Activated CD4-positive, alpha-beta T cell treated with anti-CD3 and anti-CD28 coated beads for 36 hours (primary cell): Measurements from ENCODE around the gene TREX2. TPM values are rescaled to one million over a fixed set of nuclear protein-coding genes. Genes with fewer than 3 reads are reported as not detected.

Source experiments
- ATAC-seq: fragments of 200-7000 bp; cut with Tn5 transposase; one replicate; pipeline ENCODE4 v1.10.0; 2021; ENCODE audit warnings: mild to moderate bottlenecking, moderate library complexity
- CTCF ChIA-PET: fragments of 350-600 bp; sonication (Branson Sonifier 250); formaldehyde crosslinking; loops from one replicate; lab custom pipeline; 2021; ENCODE audit warnings: antibody characterized with exemption; lab: Charles Lee
- POLR2A ChIA-PET: fragments of 350-600 bp; sonication (Branson Sonifier 250); formaldehyde crosslinking; loops from one replicate; lab custom pipeline; 2021; ENCODE audit warnings: antibody characterized with exemption, inconsistent platforms; lab: Charles Lee
- DNase-seq: peaks from one replicate; pipeline ENCODE4 v3.0.0-alpha.2; 2020
- H3K27ac Mint-ChIP-seq: one replicate; pipeline ENCODE4 v1.8.0; 2021; ENCODE audit warnings: mixed read lengths
- H3K27me3 Mint-ChIP-seq: one replicate; pipeline ENCODE4 v1.8.0; 2021; ENCODE audit warnings: mixed read lengths
- H3K36me3 Mint-ChIP-seq: one replicate; pipeline ENCODE4 v1.8.0; 2021; ENCODE audit warnings: low read depth, mixed read lengths
- H3K4me1 Mint-ChIP-seq: one replicate; pipeline ENCODE4 v1.8.0; 2021; ENCODE audit warnings: mixed read lengths
- H3K4me3 Mint-ChIP-seq: one replicate; pipeline ENCODE4 v1.8.0; 2021; ENCODE audit warnings: mild to moderate bottlenecking, moderate library complexity, mixed read lengths
- H3K9me3 Mint-ChIP-seq: one replicate; pipeline ENCODE4 v1.8.0; 2021; ENCODE audit warnings: low read depth, mixed read lengths
- intact Hi-C, 2 experiments: fragments of 100-400 bp; cut with DNase I in 1 of 2; cut with micrococcal nuclease in 1 of 2; formaldehyde crosslinking; loops; one replicate each; pipeline versions ENCODE4 v1.14.2 to v1.15.1; 2022 to 2024; cut with DNase I, micrococcal nuclease
- total RNA-seq, 2 experiments: library from RNA; stranded (reverse); gene quantifications; one replicate each; pipeline ENCODE4 v1.2.3, GENCODE V29; 2021

TREX2 gene
- total RNA-seq, 2 experiments from 2014 or later, result 0.91 to 1.1 TPM

DNA sequence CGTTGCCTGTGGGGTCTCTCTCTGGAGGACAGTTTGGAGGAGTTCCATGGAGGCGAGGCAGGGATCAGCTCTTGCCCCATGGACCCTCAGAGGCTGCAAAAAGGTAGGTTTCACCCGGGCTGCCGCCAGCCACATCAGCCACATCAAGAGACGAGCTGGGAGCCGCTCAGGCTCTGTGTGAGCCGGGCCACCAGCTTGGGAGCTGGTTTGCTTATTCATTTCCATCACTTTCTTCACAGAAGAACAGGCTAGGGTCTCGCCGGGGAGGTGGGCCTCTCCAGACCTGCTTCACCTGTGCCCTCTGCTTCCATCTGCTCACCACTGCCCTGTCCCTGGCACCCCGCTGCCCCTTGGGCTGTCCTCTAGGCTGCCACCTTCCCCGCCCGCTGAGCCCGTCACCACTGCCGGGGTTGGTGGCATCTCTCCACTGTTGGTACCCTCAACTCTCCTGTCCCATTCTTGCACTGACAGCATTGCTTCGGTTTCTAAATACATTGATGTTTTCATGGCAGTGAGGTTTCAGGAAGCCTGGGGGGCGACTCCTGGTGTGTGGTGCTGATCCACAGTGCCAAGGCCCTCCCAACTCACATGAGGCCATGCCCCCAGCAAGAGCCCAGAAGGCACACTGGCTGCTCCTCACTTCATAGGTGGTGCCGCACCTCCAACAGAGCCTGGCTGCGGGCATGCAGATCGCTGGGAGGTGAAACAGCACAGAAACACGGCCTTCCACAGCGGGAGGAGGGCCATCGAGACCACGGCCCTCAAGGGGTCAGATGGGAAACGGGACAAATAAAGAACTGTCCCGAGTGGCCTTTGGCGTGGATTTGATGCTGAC, 4.5 kb upstream of the TREX2 start:
- ChIA-PET POLR2A (no interaction called here), CTCF (interaction anchor here (1.0 kb wide), 1 partner anchor 218 kb away, joined by 4 read pairs; no protein-coding TSS in a partner anchor)
- Mint-ChIP-seq H3K4me3 (no peak overlapping the region), H3K27ac (no peak overlapping the region), H3K4me1 (no peaks in the 10 kb centered on the region), H3K36me3 (peaks cover 6% of the 10 kb centered on the region), H3K9me3 (no peaks in the 10 kb centered on the region), H3K27me3 (no peaks in the 10 kb centered on the region)
- ATAC-seq, result no peak
- intact Hi-C loops, result no loop called here
- DNase-seq, result no peak

DNA sequence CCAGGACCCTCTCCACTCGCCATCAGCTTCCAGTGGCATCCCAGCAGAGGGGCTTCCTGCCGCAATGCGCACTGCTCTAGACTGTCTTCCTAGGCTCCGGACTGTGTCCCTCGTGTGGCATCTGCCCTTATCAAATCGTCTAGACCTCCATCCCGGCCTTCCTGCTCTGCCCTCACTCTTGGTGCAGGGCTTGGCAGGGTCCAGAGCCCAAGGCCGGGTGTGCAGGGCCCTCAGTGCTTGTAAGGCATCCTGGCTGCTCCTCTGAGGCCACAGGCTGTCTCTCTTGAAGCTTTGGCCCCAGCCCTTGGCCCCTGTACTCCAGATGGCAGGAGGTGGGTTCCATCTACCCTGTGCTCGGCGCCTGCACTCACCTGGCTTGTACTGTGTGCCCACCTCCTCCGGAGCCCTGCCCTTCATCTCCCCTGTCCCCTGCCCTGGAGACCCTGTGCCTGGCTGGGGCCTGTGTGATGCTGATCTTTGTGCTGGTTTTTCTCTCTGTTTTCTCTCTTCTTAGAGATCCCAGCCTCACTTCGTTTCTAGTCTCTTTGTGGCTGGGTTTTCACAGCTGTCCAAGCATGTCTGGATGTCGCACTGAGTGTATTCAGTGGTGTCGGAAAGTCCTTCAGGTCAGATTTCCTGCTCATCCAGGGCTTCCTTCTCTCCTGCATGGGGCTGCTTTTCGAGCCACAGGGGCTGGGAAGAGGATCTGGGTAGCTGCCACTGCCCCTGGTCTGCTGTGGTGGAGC, 3.7 kb upstream of the TREX2 start:
- POLR2A ChIA-PET, result no interaction called here
- intact Hi-C loops, result no loop called here

DNA sequence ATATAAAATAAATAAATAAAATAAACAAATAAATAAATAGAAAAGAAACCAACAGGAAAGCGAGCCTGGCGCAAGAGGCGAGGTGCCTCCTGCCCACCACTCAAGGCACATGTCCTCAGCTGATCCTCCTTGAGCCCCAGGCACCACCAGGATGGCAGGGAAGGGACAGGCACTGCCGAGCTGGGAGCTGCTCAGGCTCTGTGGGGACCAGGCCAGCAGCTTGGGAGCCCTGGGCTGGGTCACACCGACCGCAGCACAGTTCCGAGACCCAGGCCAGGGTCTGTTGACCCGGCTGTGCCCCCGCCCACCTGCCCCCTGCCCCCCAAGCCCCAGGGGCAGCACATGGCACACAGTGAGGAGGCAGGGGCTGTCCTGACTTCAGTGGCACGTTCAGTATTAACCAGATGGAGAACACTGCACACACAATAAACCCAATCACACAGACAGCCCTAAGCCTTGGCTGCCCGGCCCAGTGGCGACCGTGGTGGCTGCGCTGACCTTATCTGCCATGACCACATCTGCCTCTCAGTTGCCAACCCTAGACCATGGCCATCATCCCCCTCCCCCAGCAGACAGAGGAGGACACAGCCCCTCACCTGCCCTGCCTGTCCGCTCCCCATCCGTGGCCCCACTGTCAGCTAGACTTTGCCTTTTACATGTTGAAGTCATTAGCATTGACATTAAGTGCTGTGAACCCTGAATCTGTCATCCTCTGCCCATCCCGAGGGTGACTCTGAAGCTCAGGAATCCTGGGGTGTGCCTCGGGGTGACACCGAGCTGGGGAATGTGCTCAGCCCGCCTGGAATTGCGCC, 2.9 kb upstream of the TREX2 start:
- POLR2A ChIA-PET, result no interaction called here

More for the DNA sequence above, 3.7 kb upstream of the TREX2 start:
- Mint-ChIP-seq H3K27ac (no peak overlapping the region), H3K36me3 (peaks cover 2% of the 10 kb centered on the region), H3K27me3 (no peaks in the 10 kb centered on the region), H3K4me3 (no peak overlapping the region), H3K9me3 (no peaks in the 10 kb centered on the region), H3K4me1 (no peaks in the 10 kb centered on the region)
- CTCF ChIA-PET, result interaction anchor here (1.0 kb wide), 1 partner anchor 218 kb away, joined by 4 read pairs; no protein-coding TSS in a partner anchor
- DNase-seq (no peak), ATAC-seq (no peak)

DNA sequence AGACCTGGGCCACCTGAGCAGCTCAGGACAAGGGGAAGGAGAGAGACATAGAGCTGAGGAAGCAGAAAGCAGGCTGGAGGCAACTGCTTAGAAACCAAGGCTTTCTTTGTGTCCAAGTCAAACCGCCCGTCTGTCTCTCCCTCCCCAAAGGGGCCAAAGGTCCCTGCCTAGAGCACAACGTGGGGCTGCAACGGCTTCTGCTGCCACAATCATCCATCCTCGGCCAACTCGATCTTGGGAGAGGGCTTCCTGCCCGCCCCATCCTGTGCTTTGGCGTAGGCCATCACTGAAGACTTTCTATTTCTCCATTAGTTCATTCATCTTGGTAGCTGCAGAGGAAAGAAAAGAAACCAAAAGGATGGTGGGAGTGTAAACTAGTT, 1.7 kb upstream of the TREX2 start:
- no peaks in the 10 kb centered on the region for H3K4me1 Mint-ChIP-seq
- H3K4me3 Mint-ChIP-seq, result no peak overlapping the region
- no peak overlapping the region for H3K27ac Mint-ChIP-seq
- ChIA-PET POLR2A (no interaction called here), CTCF (no interaction called here)
- intact Hi-C loops, result no loop called here
- ATAC-seq (no peak), DNase-seq (no peak)
- H3K27me3 Mint-ChIP-seq, result no peaks in the 10 kb centered on the region
- no peaks in the 10 kb centered on the region for H3K9me3 Mint-ChIP-seq
- no peaks in the 10 kb centered on the region for H3K36me3 Mint-ChIP-seq

More for the DNA sequence above, 2.9 kb upstream of the TREX2 start:
- intact Hi-C loops, result no loop called here
- Mint-ChIP-seq H3K27ac (no peak overlapping the region), H3K4me3 (no peak overlapping the region), H3K4me1 (no peaks in the 10 kb centered on the region), H3K9me3 (no peaks in the 10 kb centered on the region), H3K27me3 (no peaks in the 10 kb centered on the region), H3K36me3 (peaks cover 2% of the 10 kb centered on the region)
- DNase-seq (no peak), ATAC-seq (no peak)
- CTCF ChIA-PET, result no interaction called here

DNA sequence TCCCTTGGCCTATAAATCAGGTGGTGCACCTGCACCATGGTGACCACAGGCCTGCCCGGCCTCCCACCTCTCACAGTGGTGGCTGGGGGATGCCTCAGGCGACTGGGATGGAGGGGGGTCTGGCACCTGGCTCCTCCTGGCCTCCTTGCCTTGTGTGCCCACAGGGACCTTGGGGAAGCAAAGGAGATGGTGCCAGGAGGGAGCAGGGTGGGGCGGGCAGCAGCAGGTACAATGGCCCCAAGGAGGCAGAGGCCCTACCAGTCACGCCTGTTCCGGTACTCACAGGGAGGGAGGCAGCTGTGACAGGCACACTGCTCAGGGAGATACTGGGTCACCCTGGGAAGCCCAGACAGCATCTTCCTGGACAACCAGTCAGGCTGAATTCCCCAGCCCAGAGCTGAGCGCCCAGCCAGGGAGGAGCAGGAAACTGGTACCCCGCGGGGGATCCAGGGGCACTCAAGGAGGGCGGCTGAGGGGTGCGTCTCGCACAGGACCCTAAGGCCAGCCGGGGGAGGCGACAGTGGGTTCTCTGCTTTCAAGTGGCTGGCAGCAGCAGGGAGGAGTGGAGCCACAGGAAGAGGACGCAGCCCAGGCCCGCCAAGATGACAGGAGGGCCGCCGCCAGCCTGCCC, 1.2 kb upstream of the TREX2 start:
- no peaks in the 10 kb centered on the region for H3K9me3 Mint-ChIP-seq
- ATAC-seq (no peak), DNase-seq (no peak)
- ChIA-PET POLR2A (no interaction called here), CTCF (no interaction called here)
- no peaks in the 10 kb centered on the region for H3K27me3 Mint-ChIP-seq
- intact Hi-C loops, result no loop called here
- no peak overlapping the region for H3K4me3 Mint-ChIP-seq
- H3K36me3 Mint-ChIP-seq, result no peaks in the 10 kb centered on the region
- H3K27ac Mint-ChIP-seq, result no peak overlapping the region
- H3K4me1 Mint-ChIP-seq, result no peaks in the 10 kb centered on the region

DNA sequence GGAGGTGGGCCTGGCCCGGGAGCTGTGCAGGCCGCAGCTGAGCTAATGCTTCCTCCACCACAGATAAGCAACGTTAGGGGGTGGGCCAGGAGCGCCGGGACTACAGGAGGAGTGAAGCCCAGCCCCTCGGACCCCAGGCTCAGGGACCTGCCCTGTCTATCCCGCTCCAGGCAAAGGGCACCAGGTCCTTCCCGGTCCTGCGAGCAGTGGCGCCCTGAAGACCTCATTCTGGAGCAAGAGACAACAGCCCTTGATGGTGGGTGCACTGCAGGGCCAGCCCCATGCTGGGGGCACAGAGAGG, 730 bp upstream of the TREX2 start:
- H3K27ac Mint-ChIP-seq, result no peak overlapping the region

DNA sequence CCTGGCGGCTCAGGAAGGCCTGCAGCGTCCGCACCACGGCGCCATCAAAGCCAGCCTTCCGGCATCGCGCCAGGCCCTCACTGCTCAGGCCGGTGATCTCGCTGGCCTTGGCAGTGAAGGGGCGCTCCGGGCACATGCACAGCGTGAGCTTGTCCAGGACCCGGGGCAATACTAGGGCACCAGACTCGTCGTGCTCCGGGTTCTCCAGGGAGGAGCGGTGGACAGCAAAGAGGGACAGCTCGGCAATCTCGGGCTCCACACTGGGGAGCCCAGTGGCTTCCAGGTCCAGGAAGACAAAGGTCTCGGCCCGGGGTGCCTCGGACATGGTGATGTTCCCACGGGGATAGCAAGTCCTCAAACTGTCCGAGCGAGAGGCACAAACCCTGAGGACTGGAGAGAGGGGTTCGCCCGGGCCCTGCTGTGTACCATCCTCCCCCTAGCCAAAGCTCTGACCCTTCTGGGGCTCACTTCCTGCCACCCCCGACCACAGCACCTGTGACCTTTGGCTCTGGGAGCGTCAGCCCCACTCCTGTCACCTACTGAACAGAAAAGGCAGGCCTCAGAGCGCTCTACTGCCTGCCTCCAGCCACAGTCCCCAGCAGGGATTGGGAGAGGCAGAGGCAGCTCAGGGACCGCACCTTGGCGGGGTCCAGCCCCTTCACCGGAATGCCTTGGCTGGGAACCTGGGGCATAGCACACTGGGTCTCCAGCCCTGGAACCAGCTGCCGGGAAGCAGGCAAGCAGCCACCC, 575 bp downstream of the TREX2 start:
- ChIA-PET CTCF (no interaction called here), POLR2A (no interaction called here)
- intact Hi-C loops, result no loop called here
- Mint-ChIP-seq H3K36me3 (no peaks in the 10 kb centered on the region), H3K27me3 (no peaks in the 10 kb centered on the region), H3K4me3 (no peak overlapping the region), H3K9me3 (no peaks in the 10 kb centered on the region), H3K27ac (no peak overlapping the region), H3K4me1 (no peaks in the 10 kb centered on the region)
- ATAC-seq (no peak), DNase-seq (no peak)

More for the DNA sequence above, 730 bp upstream of the TREX2 start:
- no peak overlapping the region for H3K4me3 Mint-ChIP-seq
- no peaks in the 10 kb centered on the region for H3K36me3 Mint-ChIP-seq
- POLR2A ChIA-PET, result no interaction called here
- intact Hi-C loops, result no loop called here
- CTCF ChIA-PET, result no interaction called here
- H3K9me3 Mint-ChIP-seq, result no peaks in the 10 kb centered on the region
- H3K27me3 Mint-ChIP-seq, result no peaks in the 10 kb centered on the region
- DNase-seq (no peak), ATAC-seq (no peak)
- no peaks in the 10 kb centered on the region for H3K4me1 Mint-ChIP-seq

DNA sequence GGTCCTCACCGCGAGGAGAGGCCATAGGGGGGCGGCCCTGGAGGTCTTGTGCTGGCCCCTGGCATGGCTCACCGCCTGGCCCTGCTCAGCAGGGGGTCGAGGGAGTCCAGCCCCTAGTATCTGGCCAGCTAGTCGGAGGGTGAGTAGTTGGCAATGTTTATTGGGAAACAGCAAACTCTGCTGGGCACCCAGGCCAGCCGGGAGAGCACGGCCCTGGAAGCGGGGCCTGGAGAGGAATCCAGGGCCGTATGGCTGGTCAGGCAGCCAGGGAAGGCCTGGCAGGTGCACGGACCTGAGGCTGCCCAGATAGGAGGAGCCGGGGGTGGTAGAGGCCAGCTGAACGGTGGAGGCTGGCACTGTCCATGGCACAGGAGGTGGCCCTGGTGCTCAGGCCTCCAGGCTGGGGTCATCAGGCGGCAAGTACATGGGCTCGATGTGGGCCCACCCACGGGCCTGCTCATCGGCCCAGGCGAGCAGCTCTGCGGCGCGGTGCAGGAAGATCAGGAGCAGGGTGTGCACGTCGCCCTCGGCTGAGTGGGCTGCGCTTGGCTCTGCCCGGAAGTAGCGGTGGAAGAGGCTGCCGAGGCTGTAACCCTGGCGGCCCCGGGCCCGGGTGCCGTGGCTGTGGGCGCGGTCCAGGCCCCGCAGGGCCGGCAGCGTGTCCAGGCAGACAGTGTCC, 1.4 kb downstream of the TREX2 start:
- ChIA-PET CTCF (no interaction called here), POLR2A (no interaction called here)
- Mint-ChIP-seq H3K4me3 (no peak overlapping the region), H3K9me3 (no peaks in the 10 kb centered on the region), H3K27ac (no peak overlapping the region), H3K27me3 (no peaks in the 10 kb centered on the region), H3K4me1 (no peaks in the 10 kb centered on the region), H3K36me3 (no peaks in the 10 kb centered on the region)
- intact Hi-C loops, result no loop called here
- DNase-seq (no peak), ATAC-seq (no peak)

DNA sequence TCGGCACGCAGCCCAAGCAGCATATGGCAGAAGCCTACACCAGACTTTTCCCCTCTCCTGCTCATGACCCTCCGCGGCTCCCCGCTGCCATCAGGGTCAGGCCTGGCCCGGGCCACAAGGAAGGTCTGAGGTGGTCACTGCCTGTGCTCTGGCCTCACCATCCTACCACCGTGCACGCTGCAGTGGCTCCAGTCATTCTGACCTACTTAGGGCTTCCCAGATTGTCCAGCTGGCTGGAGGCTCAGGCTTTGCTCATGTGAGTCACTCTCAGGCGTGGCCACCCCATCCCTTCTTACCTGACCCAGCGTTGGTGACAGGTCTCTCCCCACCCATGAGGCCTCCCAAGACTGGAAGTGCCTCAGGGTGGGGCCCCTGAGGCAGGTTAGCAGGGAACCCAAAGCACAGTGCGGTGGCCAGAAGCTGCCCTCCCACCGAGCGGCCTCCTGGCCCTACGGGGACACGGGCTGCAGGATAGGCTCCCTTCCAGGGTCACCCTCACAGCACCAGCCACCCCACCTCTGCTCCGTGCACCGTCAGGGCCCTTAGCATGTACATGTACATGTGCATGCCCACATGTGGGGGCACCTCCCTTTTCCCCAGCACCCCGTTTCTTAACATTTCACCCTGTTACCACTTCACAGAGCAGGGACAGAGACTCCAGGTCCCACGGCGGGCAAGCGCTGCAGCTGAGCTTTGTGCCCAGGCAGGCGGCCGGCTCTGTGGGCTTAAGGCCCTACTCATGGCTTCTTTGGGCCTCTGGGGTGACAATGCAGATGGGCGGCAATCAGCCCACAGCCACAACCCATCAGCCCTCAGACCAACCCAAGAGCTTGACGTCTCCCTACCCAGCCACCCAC, 2.2 kb downstream of the TREX2 start:
- no peak overlapping the region for H3K27ac Mint-ChIP-seq
- peaks cover 1% of the 10 kb centered on the region for H3K27me3 Mint-ChIP-seq
- no peaks in the 10 kb centered on the region for H3K4me1 Mint-ChIP-seq
- no peaks in the 10 kb centered on the region for H3K36me3 Mint-ChIP-seq
- ChIA-PET CTCF (interaction anchor here (0.6 kb wide), 1 partner anchor 1357 kb away, joined by 3 read pairs; no protein-coding TSS in a partner anchor), POLR2A (no interaction called here)
- no peak overlapping the region for H3K4me3 Mint-ChIP-seq
- DNase-seq (no peak), ATAC-seq (no peak)
- intact Hi-C loops, result no loop called here
- H3K9me3 Mint-ChIP-seq, result no peaks in the 10 kb centered on the region

DNA sequence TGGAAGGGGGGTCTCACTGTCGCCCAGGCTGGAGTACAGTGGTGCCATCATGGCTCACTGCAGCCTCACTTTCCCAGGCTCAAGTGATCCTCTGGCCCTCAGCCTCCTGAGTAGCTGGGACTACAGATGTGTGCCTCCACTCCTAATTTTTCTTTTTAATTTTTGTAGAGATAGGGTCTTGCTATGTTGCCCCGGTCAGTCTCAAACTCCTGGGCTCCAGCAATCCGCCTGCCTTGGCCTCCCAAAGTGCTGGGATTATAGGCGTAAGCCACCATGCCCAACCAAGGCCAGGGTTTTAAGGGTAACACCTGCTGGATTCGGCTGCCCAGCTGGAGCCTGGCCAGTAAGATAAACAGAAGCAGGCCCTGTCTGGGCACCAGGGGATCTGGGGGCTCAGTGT, 3.4 kb downstream of the TREX2 start:
- Mint-ChIP-seq H3K27me3 (peaks cover 3% of the 10 kb centered on the region), H3K36me3 (no peaks in the 10 kb centered on the region), H3K9me3 (no peaks in the 10 kb centered on the region), H3K27ac (no peak overlapping the region), H3K4me1 (no peaks in the 10 kb centered on the region), H3K4me3 (no peak overlapping the region)
- ChIA-PET CTCF (no interaction called here), POLR2A (no interaction called here)
- no peak for ATAC-seq
- intact Hi-C loops, result no loop called here
- no peak for DNase-seq
